NB4 (cell line): ENCODE data around the gene HEBP1.
"Not testable (repeated sequence)": the region's sequence is repeated elsewhere in the genome, so short reads cannot be mapped to it uniquely, and the experiment has no call there.

Experiments
- DNase-seq: peaks from one replicate; pipeline ENCODE4 v3.0.0; 2010; ENCODE audit warnings: low read depth
- H3K4me3 ChIP-seq: one replicate; pipeline ENCODE4 v1.5.1; 2011; ENCODE audit warnings: mild to moderate bottlenecking, low read depth, low read length, moderate library complexity
- CTCF ChIP-seq: IDR thresholded peaks from one replicate; pipeline ENCODE4 v1.5.1; 2012; ENCODE audit warnings: low read depth, low read length
- MAX ChIP-seq: IDR thresholded peaks from 2 replicates; pipeline ENCODE4 v1.6.1; 2011; ENCODE audit warnings: low read depth, low read length
- MYC ChIP-seq: IDR thresholded peaks from 2 replicates; pipeline ENCODE4 v1.6.1; 2011; ENCODE audit warnings: low read depth, low read length
- POLR2A ChIP-seq: IDR thresholded peaks from 2 replicates; pipeline ENCODE4 v1.6.1; 2011; ENCODE audit warnings: mild to moderate bottlenecking; ENCODE audit not compliant: insufficient read length; ENCODE audit errors: extremely low read depth

HEBP1 gene

GRCh38 chr12:13036881-13037280 lies 36.8 kb upstream of the HEBP1 start:
- DNase-seq = no peak
- TF ChIP-seq CTCF = no peak
- no peak for TF ChIP-seq MYC
- no peak for TF ChIP-seq POLR2A
- no peak for TF ChIP-seq MAX
- H3K4me3 ChIP-seq = no peak overlapping the region

GRCh38 chr12:13035335-13035734 lies 35.3 kb upstream of the HEBP1 start:
- H3K4me3 ChIP-seq, DNase-seq: not testable (repeated sequence)

GRCh38 chr12:13033476-13033875 lies 33.4 kb upstream of the HEBP1 start:
- H3K4me3 ChIP-seq = no peak overlapping the region
- TF ChIP-seq POLR2A = no peak
- TF ChIP-seq MAX = no peak
- TF ChIP-seq CTCF = no peak
- TF ChIP-seq MYC = no peak
- DNase-seq = no peak

GRCh38 chr12:13032164-13032563 lies 32.1 kb upstream of the HEBP1 start:
- TF ChIP-seq MAX (no peak), CTCF (no peak), POLR2A (no peak), MYC (no peak)
- no peak for DNase-seq
- H3K4me3 ChIP-seq = no peak overlapping the region

GRCh38 chr12:13030541-13031291 lies 30.7 kb upstream of the HEBP1 start:
- no peak overlapping the region for H3K4me3 ChIP-seq
- TF ChIP-seq MYC = no peak
- no peak for TF ChIP-seq MAX
- no peak for TF ChIP-seq CTCF
- TF ChIP-seq POLR2A = no peak
- no peak for DNase-seq

GRCh38 chr12:13028825-13029570 lies 28.9 kb upstream of the HEBP1 start:
- no peak overlapping the region for H3K4me3 ChIP-seq
- no peak for DNase-seq
- TF ChIP-seq POLR2A (no peak), MAX (no peak), MYC (no peak), CTCF (no peak)
